KMS-11 (cell line): ENCODE results near the gene RPGRIP1L.

Experiments used
- H2AFZ ChIP-seq: fragments of 200-600 bp; sonication (generic); 2 replicates; pipeline ENCODE4 v1.6.1; 2016; ENCODE audit warnings: antibody characterized with exemption, mixed run types, low read depth
- H3K27ac ChIP-seq: fragments of 200-600 bp; sonication (generic); 2 replicates; pipeline ENCODE4 v1.6.1; 2016; ENCODE audit warnings: mild to moderate bottlenecking, mixed run types
- H3K27me3 ChIP-seq: fragments of 200-600 bp; sonication (generic); 2 replicates; pipeline ENCODE4 v1.6.1; 2017; ENCODE audit warnings: mild to moderate bottlenecking, low read depth, mixed run types, moderate library complexity; ENCODE audit not compliant: insufficient read depth
- H3K36me3 ChIP-seq: fragments of 200-600 bp; sonication (generic); 2 replicates; pipeline ENCODE4 v1.6.1; 2017; ENCODE audit warnings: mild to moderate bottlenecking, mixed run types; ENCODE audit not compliant: insufficient read depth
- H3K4me1 ChIP-seq: fragments of 200-600 bp; sonication (generic); 2 replicates; pipeline ENCODE4 v1.6.1; 2016; ENCODE audit warnings: mild to moderate bottlenecking, low read depth, mixed run types; ENCODE audit not compliant: poor library complexity, severe bottlenecking
- H3K4me2 ChIP-seq: fragments of 200-600 bp; sonication (generic); 2 replicates; pipeline ENCODE4 v1.7.0; 2016; ENCODE audit warnings: mild to moderate bottlenecking, mixed run types
- H3K4me3 ChIP-seq: fragments of 200-600 bp; sonication (generic); IDR thresholded peaks from 2 replicates; pipeline ENCODE4 v1.6.1; 2017; ENCODE audit warnings: low read depth, low read length, mixed read lengths; ENCODE audit not compliant: insufficient read depth
- H3K79me2 ChIP-seq: fragments of 200-600 bp; sonication (generic); 2 replicates; pipeline ENCODE4 v1.6.1; 2016; ENCODE audit warnings: low read depth, mixed run types; ENCODE audit not compliant: insufficient read depth
- H3K9ac ChIP-seq: fragments of 200-600 bp; sonication (generic); 2 replicates; pipeline ENCODE4 v1.6.1; 2016; ENCODE audit warnings: mild to moderate bottlenecking, mixed run types
- H4K20me1 ChIP-seq: fragments of 200-600 bp; sonication (generic); 2 replicates; pipeline ENCODE4 v1.6.1; 2016; ENCODE audit warnings: mild to moderate bottlenecking, mixed run types; ENCODE audit not compliant: insufficient read depth
- CTCF ChIP-seq: fragments of 200-600 bp; sonication (generic); conservative IDR thresholded peaks from 2 replicates; pipeline ENCODE4 v1.6.1; 2017; ENCODE audit warnings: low read depth, mild to moderate bottlenecking, antibody characterized with exemption, low read length, moderate library complexity, mixed read lengths

RPGRIP1L gene

GRCh38 chr16:53559270-53559951 is 144.2 kb downstream of the RPGRIP1L start:
- no peaks in the 10 kb centered on the region for H4K20me1 ChIP-seq
- H2AFZ ChIP-seq, result no peak overlapping the region
- H3K27ac ChIP-seq, result no peak overlapping the region
- H3K4me3 ChIP-seq, result no peak overlapping the region
- no peaks in the 10 kb centered on the region for H3K36me3 ChIP-seq
- no peak for TF ChIP-seq CTCF
- H3K27me3 ChIP-seq, result no peaks in the 10 kb centered on the region
- no peak overlapping the region for H3K4me2 ChIP-seq
- H3K4me1 ChIP-seq, result no peaks in the 10 kb centered on the region
- no peaks in the 10 kb centered on the region for H3K79me2 ChIP-seq
- no peak overlapping the region for H3K9ac ChIP-seq

- Histone ChIP-seq H3K27me3 (no peaks in the 10 kb centered on the region), H3K4me3 (no peak overlapping the region), H3K36me3 (no peaks in the 10 kb centered on the region), H4K20me1 (no peaks in the 10 kb centered on the region), H3K4me1 (no peaks in the 10 kb centered on the region), H3K9ac (no peak overlapping the region), H2AFZ (no peak overlapping the region), H3K79me2 (no peaks in the 10 kb centered on the region), H3K4me2 (no peak overlapping the region), H3K27ac (no peak overlapping the region)
- no peak for TF ChIP-seq CTCF
Measured at GRCh38 chr16:53558710-53559109, 144.9 kb downstream of the RPGRIP1L start.

GRCh38 chr16:53556521-53556920 is 147.1 kb downstream of the RPGRIP1L start:
- Histone ChIP-seq H3K9ac (no peak overlapping the region), H3K27ac (no peak overlapping the region)
- TF ChIP-seq CTCF, result no peak

GRCh38 chr16:53549970-53550690 is 153.5 kb downstream of the RPGRIP1L start:
- Histone ChIP-seq H3K79me2 (no peaks in the 10 kb centered on the region), H3K9ac (no peak overlapping the region), H3K4me1 (no peaks in the 10 kb centered on the region), H3K4me2 (no peak overlapping the region), H3K36me3 (no peaks in the 10 kb centered on the region), H3K4me3 (no peak overlapping the region), H3K27me3 (no peaks in the 10 kb centered on the region), H3K27ac (no peak overlapping the region), H4K20me1 (no peaks in the 10 kb centered on the region), H2AFZ (no peak overlapping the region)
- no peak; the same call in 1 of the 2 replicates for TF ChIP-seq CTCF

More at GRCh38 chr16:53556521-53556920, 147.1 kb downstream of the RPGRIP1L start:
- no peaks in the 10 kb centered on the region for H4K20me1 ChIP-seq
- no peak overlapping the region for H3K4me3 ChIP-seq
- no peaks in the 10 kb centered on the region for H3K4me1 ChIP-seq
- no peaks in the 10 kb centered on the region for H3K79me2 ChIP-seq
- no peak overlapping the region for H2AFZ ChIP-seq
- H3K27me3 ChIP-seq, result no peaks in the 10 kb centered on the region
- H3K36me3 ChIP-seq, result no peaks in the 10 kb centered on the region
- H3K4me2 ChIP-seq, result no peak overlapping the region
